Tibial nerve (tissue), 4 donors: ENCODE measurements around the gene FCER1G.

Source experiments
- EP300 ChIP-seq, 2 donors: sonication (generic); formaldehyde crosslinking; IDR thresholded peaks; one replicate each; pipeline ENCODE4 v1.6.1; 2017; ENCODE audit warnings: antibody characterized with exemption in 2 of 2, mild to moderate bottlenecking in 1 of 2
- POLR2A ChIP-seq, 2 donors: fragments of 450-650 bp; IDR thresholded peaks; one replicate each; pipeline ENCODE4 v1.6.1; 2017; ENCODE audit warnings: antibody characterized with exemption in 2 of 2, mild to moderate bottlenecking in 2 of 2, moderate library complexity in 2 of 2
- TF ChIP-seq, protein P1 (sequence below), 5 experiments: fragments of 200-600 bp in 3 of 5; fragments of 450-650 bp in 2 of 5; sonication (generic) in 3 of 5; IDR thresholded peaks; one replicate each; pipeline ENCODE4 v1.5.1; 2016 to 2019; ENCODE audit warnings: antibody characterized with exemption in 5 of 5, mild to moderate bottlenecking in 3 of 5, moderate library complexity in 2 of 5

DNA sequence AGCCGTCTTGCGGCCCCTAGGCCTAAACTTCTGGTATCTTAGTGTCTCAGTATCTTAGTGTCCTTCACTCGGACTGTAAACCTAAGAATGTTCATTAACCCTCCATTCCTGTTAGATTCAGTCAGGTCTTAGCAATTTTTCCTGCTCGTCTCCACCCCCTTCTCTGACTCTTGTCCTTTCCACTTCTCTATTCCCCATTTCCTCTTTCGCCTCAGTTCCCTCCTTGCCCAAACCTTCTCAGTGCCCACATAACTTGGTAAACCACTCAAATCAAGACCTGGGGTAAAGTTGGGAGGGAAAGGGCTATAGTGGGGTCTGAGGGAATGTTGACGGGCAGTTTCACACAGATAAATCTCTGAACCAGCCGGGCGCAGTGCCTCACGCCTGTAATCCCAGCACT is 726 bp upstream of the FCER1G start:
- TF ChIP-seq, protein P1, sequence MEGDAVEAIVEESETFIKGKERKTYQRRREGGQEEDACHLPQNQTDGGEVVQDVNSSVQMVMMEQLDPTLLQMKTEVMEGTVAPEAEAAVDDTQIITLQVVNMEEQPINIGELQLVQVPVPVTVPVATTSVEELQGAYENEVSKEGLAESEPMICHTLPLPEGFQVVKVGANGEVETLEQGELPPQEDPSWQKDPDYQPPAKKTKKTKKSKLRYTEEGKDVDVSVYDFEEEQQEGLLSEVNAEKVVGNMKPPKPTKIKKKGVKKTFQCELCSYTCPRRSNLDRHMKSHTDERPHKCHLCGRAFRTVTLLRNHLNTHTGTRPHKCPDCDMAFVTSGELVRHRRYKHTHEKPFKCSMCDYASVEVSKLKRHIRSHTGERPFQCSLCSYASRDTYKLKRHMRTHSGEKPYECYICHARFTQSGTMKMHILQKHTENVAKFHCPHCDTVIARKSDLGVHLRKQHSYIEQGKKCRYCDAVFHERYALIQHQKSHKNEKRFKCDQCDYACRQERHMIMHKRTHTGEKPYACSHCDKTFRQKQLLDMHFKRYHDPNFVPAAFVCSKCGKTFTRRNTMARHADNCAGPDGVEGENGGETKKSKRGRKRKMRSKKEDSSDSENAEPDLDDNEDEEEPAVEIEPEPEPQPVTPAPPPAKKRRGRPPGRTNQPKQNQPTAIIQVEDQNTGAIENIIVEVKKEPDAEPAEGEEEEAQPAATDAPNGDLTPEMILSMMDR (IDR thresholded peaks at IDR 0.05), result no peak
- TF ChIP-seq POLR2A (IDR thresholded peaks at IDR 0.05), result no peak
- peak in 1 of 2 donors; percentile 16 for TF ChIP-seq EP300 (IDR thresholded peaks at IDR 0.05)
